Brain microvascular endothelial cell (primary cell): ENCODE measurements around the gene TRAP1.

Experiments
- DNase-seq: peaks from one replicate; pipeline ENCODE4 v3.0.0-alpha.2; 2020
- H3K27ac ChIP-seq: fragments of 250-450 bp; sonication (Bioruptor Pico); 2 replicates; pipeline ENCODE4 v1.5.1; 2020; ENCODE audit warnings: mild to moderate bottlenecking, moderate library complexity
- H3K27me3 ChIP-seq: fragments of 250-450 bp; sonication (Bioruptor Pico); replicated peaks from 2 replicates; pipeline ENCODE4 v1.5.1; 2020; ENCODE audit warnings: mild to moderate bottlenecking
- H3K36me3 ChIP-seq: fragments of 250-450 bp; sonication (Bioruptor Pico); replicated peaks from 2 replicates; pipeline ENCODE4 v1.5.1; 2020; ENCODE audit warnings: mild to moderate bottlenecking
- H3K4me3 ChIP-seq: 2 replicates; pipeline ENCODE4 v1.5.1; 2011; ENCODE audit warnings: low read depth, mild to moderate bottlenecking, control low read depth, low read length, moderate library complexity
- CTCF ChIP-seq: IDR thresholded peaks from 2 replicates; pipeline ENCODE4 v1.5.1; 2011; ENCODE audit warnings: low read depth, mild to moderate bottlenecking, moderate library complexity, low read length, control low read depth, inconsistent platforms; ENCODE audit errors: missing control alignments
- in situ Hi-C: cut with HindIII; loops from 2 replicates; pipeline ENCODE4 v1.10.0; 2017; ENCODE audit warnings: low sequenced_read_pairs, low pct_ligation_motif_present

TRAP1 gene

GRCh38 chr16:3735541-3735940, 18.2 kb upstream of the TRAP1 start:
- in situ Hi-C loops: no loop called here
- no peak for TF ChIP-seq CTCF
- Histone ChIP-seq H3K36me3 (peaks cover 51% of the 10 kb centered on the region), H3K27ac (no peak overlapping the region), H3K27me3 (no peaks in the 10 kb centered on the region), H3K4me3 (no peak overlapping the region)
- no peak for DNase-seq

- Histone ChIP-seq H3K36me3 (peaks cover 55% of the 10 kb centered on the region), H3K27me3 (no peaks in the 10 kb centered on the region), H3K27ac (no peak overlapping the region), H3K4me3 (no peak overlapping the region)
- in situ Hi-C loops: no loop called here
- no peak for TF ChIP-seq CTCF
- no peak for DNase-seq
Observed at GRCh38 chr16:3734758-3735221, 17.5 kb upstream of the TRAP1 start.

- TF ChIP-seq CTCF: no peak
- DNase-seq: no peak
- in situ Hi-C loops: no loop called here
- Histone ChIP-seq H3K36me3 (peaks cover 54% of the 10 kb centered on the region), H3K27ac (no peak overlapping the region), H3K27me3 (no peaks in the 10 kb centered on the region), H3K4me3 (no peak overlapping the region)
Observed at GRCh38 chr16:3734084-3734757, 16.9 kb upstream of the TRAP1 start.

- no peak overlapping the region for H3K4me3 ChIP-seq
- TF ChIP-seq CTCF: no peak
- no peak for DNase-seq
- no peaks in the 10 kb centered on the region for H3K27me3 ChIP-seq
- no peak overlapping the region for H3K27ac ChIP-seq
- H3K36me3 ChIP-seq: peaks cover 60% of the 10 kb centered on the region
- in situ Hi-C loops: no loop called here
Observed at GRCh38 chr16:3732171-3732570, 14.8 kb upstream of the TRAP1 start.

GRCh38 chr16:3731126-3731935, 14.0 kb upstream of the TRAP1 start:
- no peak for TF ChIP-seq CTCF
- Histone ChIP-seq H3K4me3 (no peak overlapping the region), H3K27me3 (no peaks in the 10 kb centered on the region), H3K36me3 (peaks cover 55% of the 10 kb centered on the region), H3K27ac (no peak overlapping the region)
- DNase-seq: no peak
- in situ Hi-C loops: no loop called here
